KMS-11 (cell line): ENCODE measurements around the gene PRKAR1B.

ENCODE experiments used
- H2AFZ ChIP-seq: fragments of 200-600 bp; sonication (generic); 2 replicates; pipeline ENCODE4 v1.6.1; 2016; ENCODE audit warnings: antibody characterized with exemption, mixed run types, low read depth
- H3K27ac ChIP-seq: fragments of 200-600 bp; sonication (generic); 2 replicates; pipeline ENCODE4 v1.6.1; 2016; ENCODE audit warnings: mild to moderate bottlenecking, mixed run types
- H3K27me3 ChIP-seq: fragments of 200-600 bp; sonication (generic); 2 replicates; pipeline ENCODE4 v1.6.1; 2017; ENCODE audit warnings: mild to moderate bottlenecking, low read depth, mixed run types, moderate library complexity; ENCODE audit not compliant: insufficient read depth
- H3K36me3 ChIP-seq: fragments of 200-600 bp; sonication (generic); 2 replicates; pipeline ENCODE4 v1.6.1; 2017; ENCODE audit warnings: mild to moderate bottlenecking, mixed run types; ENCODE audit not compliant: insufficient read depth
- H3K4me1 ChIP-seq: fragments of 200-600 bp; sonication (generic); 2 replicates; pipeline ENCODE4 v1.6.1; 2016; ENCODE audit warnings: mild to moderate bottlenecking, low read depth, mixed run types; ENCODE audit not compliant: poor library complexity, severe bottlenecking
- H3K4me2 ChIP-seq: fragments of 200-600 bp; sonication (generic); 2 replicates; pipeline ENCODE4 v1.7.0; 2016; ENCODE audit warnings: mild to moderate bottlenecking, mixed run types
- H3K4me3 ChIP-seq: fragments of 200-600 bp; sonication (generic); IDR thresholded peaks from 2 replicates; pipeline ENCODE4 v1.6.1; 2017; ENCODE audit warnings: low read depth, low read length, mixed read lengths; ENCODE audit not compliant: insufficient read depth
- H3K79me2 ChIP-seq: fragments of 200-600 bp; sonication (generic); 2 replicates; pipeline ENCODE4 v1.6.1; 2016; ENCODE audit warnings: low read depth, mixed run types; ENCODE audit not compliant: insufficient read depth
- H3K9ac ChIP-seq: fragments of 200-600 bp; sonication (generic); 2 replicates; pipeline ENCODE4 v1.6.1; 2016; ENCODE audit warnings: mild to moderate bottlenecking, mixed run types
- H4K20me1 ChIP-seq: fragments of 200-600 bp; sonication (generic); 2 replicates; pipeline ENCODE4 v1.6.1; 2016; ENCODE audit warnings: mild to moderate bottlenecking, mixed run types; ENCODE audit not compliant: insufficient read depth
- TF ChIP-seq, protein P1 (sequence below): fragments of 200-600 bp; sonication (generic); conservative IDR thresholded peaks from 2 replicates; pipeline ENCODE4 v1.6.1; 2017; ENCODE audit warnings: low read depth, mild to moderate bottlenecking, antibody characterized with exemption, low read length, moderate library complexity, mixed read lengths

PRKAR1B gene

DNA sequence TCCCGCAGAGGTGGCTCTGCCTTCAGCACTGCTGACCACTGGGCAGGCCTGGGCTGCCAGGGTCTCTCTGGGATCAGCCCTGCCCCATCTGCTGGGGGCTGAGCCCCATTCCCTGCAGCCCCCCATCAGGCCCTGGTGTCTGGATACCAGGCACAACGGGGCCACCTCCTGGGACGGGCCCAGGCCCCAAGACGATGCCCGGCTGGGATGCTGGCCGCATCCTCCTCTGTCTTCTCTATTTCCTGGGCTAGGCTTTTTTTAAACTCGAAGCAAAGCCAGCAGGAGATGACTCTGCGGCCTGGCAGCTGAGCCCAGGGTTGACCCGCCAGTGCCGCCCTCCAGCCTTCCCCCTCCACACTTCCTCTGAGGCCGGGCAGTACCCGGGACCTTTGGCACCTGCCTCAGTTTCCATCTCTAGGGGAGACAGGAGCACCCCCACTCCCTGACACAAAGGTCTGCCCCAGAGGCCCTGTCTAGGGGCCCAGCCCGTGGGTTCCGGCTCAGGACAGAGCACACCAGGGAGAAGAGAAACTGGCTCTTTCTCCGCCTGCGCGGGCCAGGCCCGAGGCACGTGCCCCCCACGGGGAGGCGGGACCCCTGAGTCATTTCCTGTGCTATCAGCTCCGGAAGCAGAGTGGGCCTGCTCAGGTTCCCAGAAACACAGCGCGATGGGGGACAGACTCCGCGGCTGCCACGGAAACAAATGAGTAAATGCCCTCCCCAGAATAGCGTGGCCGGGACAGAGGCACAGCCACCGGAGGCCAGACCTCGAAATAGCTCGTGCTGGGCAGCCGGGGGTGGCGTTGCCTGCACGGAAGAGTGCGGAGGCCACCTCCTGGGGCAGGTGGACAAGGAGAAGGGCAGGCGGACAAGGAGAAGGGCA, 122.8 kb downstream of the PRKAR1B start:
- Histone ChIP-seq H2AFZ (no peak overlapping the region), H3K27ac (no peak overlapping the region), H3K4me3 (no peak overlapping the region)

DNA sequence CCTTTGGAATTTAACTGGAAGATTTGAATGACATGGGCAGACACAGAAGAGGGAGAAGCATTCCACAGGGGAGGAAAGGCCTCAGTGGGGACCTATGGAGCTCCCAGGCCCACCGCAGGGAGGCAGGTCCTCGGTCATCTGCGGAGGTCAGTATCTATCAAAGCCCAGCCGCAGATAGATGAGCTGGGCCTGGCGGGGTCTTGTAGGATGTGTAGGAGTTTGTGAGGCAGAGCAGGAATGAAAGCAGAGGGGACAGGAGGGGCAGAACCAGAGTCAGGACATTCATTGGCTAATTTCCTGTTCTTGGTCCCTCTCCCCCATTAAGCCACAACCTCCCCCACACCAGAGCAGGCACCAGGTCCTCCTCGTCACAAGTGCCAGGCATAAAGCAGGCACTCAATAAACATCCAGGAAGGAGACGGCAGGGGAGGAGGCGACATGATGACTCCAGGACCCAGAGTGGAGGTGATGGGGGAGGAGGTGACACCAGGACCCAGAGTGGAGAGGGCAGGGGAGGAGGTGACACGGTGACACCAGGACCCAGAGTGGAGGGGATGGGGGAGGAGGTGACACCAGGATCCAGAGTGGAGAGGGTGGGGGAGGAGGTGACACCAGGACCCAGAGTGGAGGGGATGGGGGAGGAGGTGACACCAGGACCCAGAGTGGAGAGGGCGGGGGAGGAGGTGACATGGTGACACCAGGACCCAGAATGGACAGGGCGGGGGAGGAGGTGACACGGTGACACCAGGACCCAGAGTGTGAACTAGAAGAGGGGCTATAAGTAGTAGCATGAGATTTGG, 123.7 kb downstream of the PRKAR1B start:
- H3K4me2 ChIP-seq, result no peak overlapping the region
- no peak overlapping the region for H3K27ac ChIP-seq
- H3K4me1 ChIP-seq, result no peaks in the 10 kb centered on the region
- H3K36me3 ChIP-seq, result no peaks in the 10 kb centered on the region
- no peak overlapping the region for H2AFZ ChIP-seq
- no peaks in the 10 kb centered on the region for H3K79me2 ChIP-seq
- H3K4me3 ChIP-seq, result no peak overlapping the region
- H3K27me3 ChIP-seq, result no peaks in the 10 kb centered on the region
- H4K20me1 ChIP-seq, result no peaks in the 10 kb centered on the region
- no peak overlapping the region for H3K9ac ChIP-seq
- TF ChIP-seq, protein P1, sequence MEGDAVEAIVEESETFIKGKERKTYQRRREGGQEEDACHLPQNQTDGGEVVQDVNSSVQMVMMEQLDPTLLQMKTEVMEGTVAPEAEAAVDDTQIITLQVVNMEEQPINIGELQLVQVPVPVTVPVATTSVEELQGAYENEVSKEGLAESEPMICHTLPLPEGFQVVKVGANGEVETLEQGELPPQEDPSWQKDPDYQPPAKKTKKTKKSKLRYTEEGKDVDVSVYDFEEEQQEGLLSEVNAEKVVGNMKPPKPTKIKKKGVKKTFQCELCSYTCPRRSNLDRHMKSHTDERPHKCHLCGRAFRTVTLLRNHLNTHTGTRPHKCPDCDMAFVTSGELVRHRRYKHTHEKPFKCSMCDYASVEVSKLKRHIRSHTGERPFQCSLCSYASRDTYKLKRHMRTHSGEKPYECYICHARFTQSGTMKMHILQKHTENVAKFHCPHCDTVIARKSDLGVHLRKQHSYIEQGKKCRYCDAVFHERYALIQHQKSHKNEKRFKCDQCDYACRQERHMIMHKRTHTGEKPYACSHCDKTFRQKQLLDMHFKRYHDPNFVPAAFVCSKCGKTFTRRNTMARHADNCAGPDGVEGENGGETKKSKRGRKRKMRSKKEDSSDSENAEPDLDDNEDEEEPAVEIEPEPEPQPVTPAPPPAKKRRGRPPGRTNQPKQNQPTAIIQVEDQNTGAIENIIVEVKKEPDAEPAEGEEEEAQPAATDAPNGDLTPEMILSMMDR, result no peak

More for the DNA sequence above, 122.8 kb downstream of the PRKAR1B start:
- H3K4me2 ChIP-seq, result no peak overlapping the region
- no peaks in the 10 kb centered on the region for H3K27me3 ChIP-seq
- TF ChIP-seq, protein P1, result no peak
- no peaks in the 10 kb centered on the region for H3K79me2 ChIP-seq
- no peaks in the 10 kb centered on the region for H3K36me3 ChIP-seq
- no peaks in the 10 kb centered on the region for H3K4me1 ChIP-seq
- no peak overlapping the region for H3K9ac ChIP-seq
- no peaks in the 10 kb centered on the region for H4K20me1 ChIP-seq

DNA sequence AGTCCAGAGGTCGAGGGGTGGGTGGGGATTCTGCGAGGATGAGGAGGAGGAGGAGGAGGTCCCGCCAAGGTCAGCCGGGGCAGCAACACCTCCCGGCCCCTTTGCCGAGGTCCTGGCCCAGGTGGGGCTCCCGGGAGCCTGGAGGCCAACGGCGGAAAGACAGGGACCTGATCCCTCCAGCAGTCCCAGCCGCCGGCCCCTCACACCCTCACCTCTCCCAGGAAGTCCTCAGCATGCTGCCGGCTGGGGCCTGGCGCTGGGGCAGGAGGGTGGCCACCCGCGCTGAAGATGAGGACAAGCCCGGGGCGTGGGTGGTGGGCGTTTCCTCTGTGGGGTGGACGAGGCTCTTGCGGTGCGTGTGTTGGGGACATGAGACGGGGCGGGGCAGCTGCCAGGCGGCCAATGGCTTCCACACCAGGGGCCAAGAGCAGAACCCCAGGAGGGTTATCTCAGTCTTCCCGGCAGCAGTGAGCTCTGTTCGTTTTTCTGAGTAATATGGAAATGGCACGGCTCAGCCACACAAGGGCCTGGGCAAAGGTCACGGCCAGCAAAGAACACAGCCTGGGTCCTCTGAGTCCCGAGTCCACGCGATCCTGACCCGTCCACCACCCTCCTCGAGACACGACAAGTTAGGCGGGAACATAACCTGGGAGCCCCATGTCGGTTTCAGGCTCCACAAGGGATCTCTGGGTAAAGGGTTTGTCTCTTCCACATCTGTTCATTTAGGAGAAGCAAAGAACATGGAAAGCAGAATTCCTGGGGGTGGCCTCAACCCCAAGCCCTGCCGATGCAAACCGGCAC, 124.5 kb downstream of the PRKAR1B start:
- H3K4me3 ChIP-seq, result no peak overlapping the region
- no peaks in the 10 kb centered on the region for H4K20me1 ChIP-seq
- no peaks in the 10 kb centered on the region for H3K27me3 ChIP-seq
- H3K27ac ChIP-seq, result no peak overlapping the region
- H3K4me1 ChIP-seq, result no peaks in the 10 kb centered on the region
- no peak overlapping the region for H3K9ac ChIP-seq
- H3K79me2 ChIP-seq, result no peaks in the 10 kb centered on the region
- H2AFZ ChIP-seq, result no peak overlapping the region
- H3K36me3 ChIP-seq, result no peaks in the 10 kb centered on the region
- TF ChIP-seq, protein P1, result no peak
- H3K4me2 ChIP-seq, result no peak overlapping the region

DNA sequence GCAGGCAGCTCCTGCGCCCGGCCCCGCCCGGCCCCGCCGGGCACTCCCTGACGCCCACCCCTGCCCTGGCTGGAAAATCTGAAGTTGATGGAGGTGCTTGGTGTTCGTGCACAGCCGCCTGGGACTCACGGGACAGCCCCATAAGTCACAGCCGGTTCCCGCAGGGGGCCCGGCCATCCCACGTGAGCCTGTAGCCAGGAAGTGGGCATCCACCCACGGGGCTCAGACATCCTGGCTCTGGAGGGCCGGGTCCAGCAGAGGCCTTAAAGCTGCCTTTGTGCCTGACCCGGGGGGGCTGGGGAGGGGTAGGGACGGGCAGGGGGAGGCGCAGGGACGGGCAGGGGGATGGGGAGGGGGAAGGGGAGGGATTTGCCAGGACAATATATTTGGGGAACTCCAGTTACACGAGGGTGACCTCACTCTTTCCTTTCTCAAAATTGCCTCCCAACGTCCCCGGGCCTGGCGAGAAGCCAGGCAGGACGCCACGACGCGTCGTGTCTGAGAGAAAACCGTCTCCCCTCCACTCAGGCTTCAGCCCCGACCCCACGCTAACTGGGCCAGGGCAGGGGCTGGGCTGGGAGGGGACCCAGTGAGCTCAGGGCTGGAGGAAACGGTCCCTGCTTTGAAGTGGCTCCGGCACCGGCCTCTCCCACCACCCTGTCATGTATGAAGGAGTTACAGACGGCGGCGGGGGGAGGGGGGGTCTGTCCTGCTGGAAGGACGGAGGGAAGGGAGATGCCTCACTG, 125.3 kb downstream of the PRKAR1B start:
- H3K79me2 ChIP-seq, result no peaks in the 10 kb centered on the region
- no peaks in the 10 kb centered on the region for H3K27me3 ChIP-seq
- no peak overlapping the region for H3K27ac ChIP-seq
- no peaks in the 10 kb centered on the region for H3K36me3 ChIP-seq
- H2AFZ ChIP-seq, result no peak overlapping the region
- no peak overlapping the region for H3K4me3 ChIP-seq
- H4K20me1 ChIP-seq, result no peaks in the 10 kb centered on the region
- no peak overlapping the region for H3K9ac ChIP-seq
- no peaks in the 10 kb centered on the region for H3K4me1 ChIP-seq
- TF ChIP-seq, protein P1, result no peak
- no peak overlapping the region for H3K4me2 ChIP-seq
